Endodermal cell (in vitro differentiated cells): ENCODE data around the gene TMPRSS9. TPM values are rescaled to one million over a fixed set of nuclear protein-coding genes. Genes with fewer than 3 reads are reported as not detected.
A peak's percentile ranks its signal among the peaks of the same experiment; 100 is the strongest.

Experiments
- DNase-seq: peaks from one replicate; pipeline ENCODE4 v3.0.0-alpha.2; 2017
- H3K27ac ChIP-seq: 2 replicates; pipeline ENCODE4 v1.5.1; 2013; ENCODE audit warnings: mild to moderate bottlenecking, low read depth, low read length, moderate library complexity
- H3K27me3 ChIP-seq: 2 replicates; pipeline ENCODE4 v1.6.1; 2013; ENCODE audit warnings: mild to moderate bottlenecking, low read length, moderate library complexity; ENCODE audit not compliant: insufficient read depth, control insufficient read depth, poor library complexity, severe bottlenecking
- H3K36me3 ChIP-seq: 2 replicates; pipeline ENCODE4 v1.7.0; 2013; ENCODE audit warnings: mild to moderate bottlenecking, low read length, moderate library complexity; ENCODE audit not compliant: control insufficient read depth, insufficient read depth
- H3K4me1 ChIP-seq: one replicate; pipeline ENCODE4 v1.7.0; 2013; ENCODE audit warnings: low read length; ENCODE audit not compliant: control insufficient read depth, insufficient read depth
- H3K4me3 ChIP-seq: 2 replicates; pipeline ENCODE4 v1.5.1; 2013; ENCODE audit warnings: mild to moderate bottlenecking, low read length, moderate library complexity
- H3K9ac ChIP-seq: 2 replicates; pipeline ENCODE4 v1.6.1; 2013; ENCODE audit warnings: mild to moderate bottlenecking, low read length, moderate library complexity; ENCODE audit not compliant: poor library complexity, severe bottlenecking; ENCODE audit errors: extremely low read depth
- H3K9me3 ChIP-seq: 2 replicates; pipeline ENCODE4 v1.6.1; 2013; ENCODE audit warnings: mild to moderate bottlenecking, low read length, moderate library complexity; ENCODE audit not compliant: control insufficient read depth
- H3K27ac Mint-ChIP-seq: 2 replicates; pipeline ENCODE4 v1.8.0; 2020; ENCODE audit warnings: mixed read lengths
- H3K27me3 Mint-ChIP-seq: 2 replicates; pipeline ENCODE4 v1.8.0; 2021; ENCODE audit warnings: mild to moderate bottlenecking, mixed read lengths; ENCODE audit not compliant: insufficient read depth
- H3K36me3 Mint-ChIP-seq: 2 replicates; pipeline ENCODE4 v1.8.0; 2020; ENCODE audit warnings: low read depth, mixed read lengths
- H3K4me1 Mint-ChIP-seq: 2 replicates; pipeline ENCODE4 v1.8.0; 2020; ENCODE audit warnings: mixed read lengths
- H3K4me3 Mint-ChIP-seq: 2 replicates; pipeline ENCODE4 v1.8.0; 2020; ENCODE audit warnings: mild to moderate bottlenecking, moderate library complexity, mixed read lengths
- H3K9me3 Mint-ChIP-seq: 2 replicates; pipeline ENCODE4 v1.8.0; 2020; ENCODE audit warnings: mild to moderate bottlenecking, mixed read lengths
- CTCF ChIP-seq: fragments of 200-600 bp; sonication (generic); conservative IDR thresholded peaks from 2 replicates; pipeline ENCODE4 v1.5.0; 2021; ENCODE audit warnings: antibody characterized with exemption, mild to moderate bottlenecking
- WGBS, 2 experiments: methylation state at CpG; one replicate each; pipeline versions ENCODE4 v1.1.5 to v1.1.7; 2013; ENCODE audit warnings: missing lambda C conversion rate in 2 of 2, mixed read lengths in 1 of 2; ENCODE audit not compliant: insufficient coverage in 1 of 2, insufficient read length in 1 of 2; 5-methylcytosine and 5-hydroxymethylcytosine counted together
- total RNA-seq, 2 donors: library from RNA; stranded (reverse); fragmentation: NEBNext Ultra II Directional in 1 of 2; extraction: Animal tissue kit (Norgen Biotek cat#: 25700) in 1 of 2; gene quantifications; 2 replicates in 1 of 2; 3 replicates in 1 of 2; pipeline ENCODE4 v1.2.1, GENCODE V29; 2021

TMPRSS9 gene
- total RNA-seq, 2 donors from 2014 or later = 0.73 to 1.2 TPM

GRCh38 chr19:2375353-2376121, 15.5 kb downstream of the TMPRSS9 start:
- 87 to 98% methylated on average over 5 to 7 of the region's 7 CpGs for WGBS, 2 experiments
- no peak overlapping the region for H3K27ac Mint-ChIP-seq
- no peak for TF ChIP-seq CTCF
- H3K4me3 Mint-ChIP-seq = no peak overlapping the region
- H3K9me3 Mint-ChIP-seq = peaks cover 21% of the 10 kb centered on the region
- Histone ChIP-seq H3K4me1 (no peaks in the 10 kb centered on the region), H3K9ac (no peak overlapping the region), H3K27me3 (no peaks in the 10 kb centered on the region), H3K9me3 (peaks cover 5% of the 10 kb centered on the region), H3K4me3 (no peak overlapping the region), H3K36me3 (no peaks in the 10 kb centered on the region), H3K27ac (no peak overlapping the region)
- DNase-seq = no peak
- peaks cover 8% of the 10 kb centered on the region for H3K27me3 Mint-ChIP-seq
- no peaks in the 10 kb centered on the region for H3K4me1 Mint-ChIP-seq
- H3K36me3 Mint-ChIP-seq = no peaks in the 10 kb centered on the region

GRCh38 chr19:2376784-2377519, 16.9 kb downstream of the TMPRSS9 start:
- Mint-ChIP-seq H3K36me3 (no peaks in the 10 kb centered on the region), H3K9me3 (peaks cover 25% of the 10 kb centered on the region), H3K27ac (no peak overlapping the region), H3K27me3 (peaks cover 11% of the 10 kb centered on the region), H3K4me1 (no peaks in the 10 kb centered on the region), H3K4me3 (no peak overlapping the region)
- H3K4me1 ChIP-seq = no peaks in the 10 kb centered on the region
- H3K27ac ChIP-seq = no peak overlapping the region
- no peak overlapping the region for H3K9ac ChIP-seq
- no peak for TF ChIP-seq CTCF
- no peaks in the 10 kb centered on the region for H3K36me3 ChIP-seq
- 84 to 96% methylated on average over 8 to 15 of the region's 15 CpGs for WGBS, 2 experiments
- H3K27me3 ChIP-seq = no peaks in the 10 kb centered on the region
- peaks cover 5% of the 10 kb centered on the region for H3K9me3 ChIP-seq
- H3K4me3 ChIP-seq = no peak overlapping the region
- no peak for DNase-seq

- no peak overlapping the region for H3K27ac Mint-ChIP-seq
Measured at GRCh38 chr19:2380567-2380966, 20.5 kb downstream of the TMPRSS9 start.

More at GRCh38 chr19:2380567-2380966, 20.5 kb downstream of the TMPRSS9 start:
- Histone ChIP-seq H3K36me3 (no peaks in the 10 kb centered on the region), H3K4me3 (no peak overlapping the region), H3K9me3 (peaks cover 5% of the 10 kb centered on the region), H3K4me1 (no peaks in the 10 kb centered on the region), H3K9ac (no peak overlapping the region), H3K27ac (peak overlapping the region; percentile 94), H3K27me3 (no peaks in the 10 kb centered on the region)
- Mint-ChIP-seq H3K4me1 (no peaks in the 10 kb centered on the region), H3K4me3 (no peak overlapping the region), H3K9me3 (peaks cover 30% of the 10 kb centered on the region), H3K36me3 (no peaks in the 10 kb centered on the region), H3K27me3 (peaks cover 13% of the 10 kb centered on the region)
- DNase-seq = no peak
- no peak for TF ChIP-seq CTCF
- 84 to 90% methylated on average over 2 of the region's 2 CpGs for WGBS, 2 experiments
